Suppressor macrophage (primary cell): ENCODE data around the gene TIGD6.
"Not testable (repeated sequence)": the region's sequence is repeated elsewhere in the genome, so short reads cannot be mapped to it uniquely, and the experiment has no call there.

Source experiments
- DNase-seq, 4 experiments: peaks; one replicate each; pipeline ENCODE4 v3.0.0-alpha.2; 2020 to 2022
- total RNA-seq, 17 experiments: gene quantifications; one replicate each; lab custom pipeline; 2026; ENCODE audit warnings: mixed read lengths in 6 of 17, inconsistent platforms in 3 of 17; lab: John Stamatoyannopoulos, UW

TIGD6 gene
- 2.3 to 14.4 (median 10.5) reads per million in 17 experiments for total RNA-seq

GRCh38 chr5:150000256-150000989 lies at the start of gene TIGD6, which contains the start of gene HMGXB3:
Gene TIGD6 (minus strand): TSS chr5:150000654. CDS start chr5:149996348, 4,306 bp downstream.
Gene HMGXB3 (plus strand): TSS chr5:150000739. CDS start chr5:150004853, 4,114 bp downstream.
- DNase-seq: peak; percentile 94 to 97 (median 97)

- DNase-seq: no peak
Observed at GRCh38 chr5:150046031-150046430, 45.6 kb upstream of the TIGD6 start.

- DNase-seq: no peak
Observed at GRCh38 chr5:150045549-150045948, 45.1 kb upstream of the TIGD6 start.

- DNase-seq: no peak
Observed at GRCh38 chr5:150044712-150045111, 44.3 kb upstream of the TIGD6 start.

GRCh38 chr5:150044329-150044681 lies 43.9 kb upstream of the TIGD6 start:
- DNase-seq: peak in 1 of 4 experiments; percentile 9

GRCh38 chr5:150043657-150044328 lies 43.3 kb upstream of the TIGD6 start:
- peak in 2 of 4 experiments; percentile 28 for DNase-seq

GRCh38 chr5:150042459-150042858 lies 42.0 kb upstream of the TIGD6 start:
- DNase-seq: no peak

- DNase-seq: no peak
Observed at GRCh38 chr5:150038547-150038946, 38.1 kb upstream of the TIGD6 start.

- no peak for DNase-seq
Observed at GRCh38 chr5:150036513-150036912, 36.1 kb upstream of the TIGD6 start.

- DNase-seq: peak in 3 of 4 experiments; percentile 43 to 60 (median 56)
Observed at GRCh38 chr5:150035139-150035895, 34.9 kb upstream of the TIGD6 start.

- DNase-seq: no peak
Observed at GRCh38 chr5:150034662-150035061, 34.2 kb upstream of the TIGD6 start.

- DNase-seq: no peak
Observed at GRCh38 chr5:150033334-150033733, 32.9 kb upstream of the TIGD6 start.

- not testable (repeated sequence) for DNase-seq
Observed at GRCh38 chr5:150028047-150028446, 27.6 kb upstream of the TIGD6 start.

GRCh38 chr5:150026682-150027172 lies 26.3 kb upstream of the TIGD6 start:
- no peak for DNase-seq

GRCh38 chr5:150024346-150024984 lies 24.0 kb upstream of the TIGD6 start:
- DNase-seq: peak in 3 of 4 experiments; percentile 16 to 31 (median 20)

- peak in 2 of 4 experiments; percentile 19 to 32 for DNase-seq
Observed at GRCh38 chr5:150023136-150023535, 22.7 kb upstream of the TIGD6 start.

GRCh38 chr5:150022681-150023080 lies 22.2 kb upstream of the TIGD6 start:
- DNase-seq: no peak

GRCh38 chr5:150022158-150022531 lies 21.7 kb upstream of the TIGD6 start:
- DNase-seq: peak in 3 of 4 experiments; percentile 9 to 32 (median 26)

GRCh38 chr5:150021491-150022157 lies 21.2 kb upstream of the TIGD6 start:
- no peak for DNase-seq

GRCh38 chr5:150020249-150020648 lies 19.8 kb upstream of the TIGD6 start:
- DNase-seq: no peak

GRCh38 chr5:150017226-150018005 lies 17.0 kb upstream of the TIGD6 start:
- no peak for DNase-seq
